Brain microvascular endothelial cell (primary cell): ENCODE data around the gene GLP1R.

ENCODE experiments used
- DNase-seq: peaks from one replicate; pipeline ENCODE4 v3.0.0-alpha.2; 2020
- H3K27ac ChIP-seq: fragments of 250-450 bp; sonication (Bioruptor Pico); 2 replicates; pipeline ENCODE4 v1.5.1; 2020; ENCODE audit warnings: mild to moderate bottlenecking, moderate library complexity
- H3K27me3 ChIP-seq: fragments of 250-450 bp; sonication (Bioruptor Pico); replicated peaks from 2 replicates; pipeline ENCODE4 v1.5.1; 2020; ENCODE audit warnings: mild to moderate bottlenecking
- H3K36me3 ChIP-seq: fragments of 250-450 bp; sonication (Bioruptor Pico); replicated peaks from 2 replicates; pipeline ENCODE4 v1.5.1; 2020; ENCODE audit warnings: mild to moderate bottlenecking
- H3K4me3 ChIP-seq: 2 replicates; pipeline ENCODE4 v1.5.1; 2011; ENCODE audit warnings: low read depth, mild to moderate bottlenecking, control low read depth, low read length, moderate library complexity
- in situ Hi-C: cut with HindIII; loops from 2 replicates; pipeline ENCODE4 v1.10.0; 2017; ENCODE audit warnings: low sequenced_read_pairs, low pct_ligation_motif_present
- TF ChIP-seq, protein P1 (sequence below): IDR thresholded peaks from 2 replicates; pipeline ENCODE4 v1.5.1; 2011; ENCODE audit warnings: low read depth, mild to moderate bottlenecking, moderate library complexity, low read length, control low read depth, inconsistent platforms; ENCODE audit errors: missing control alignments

GLP1R gene

DNA sequence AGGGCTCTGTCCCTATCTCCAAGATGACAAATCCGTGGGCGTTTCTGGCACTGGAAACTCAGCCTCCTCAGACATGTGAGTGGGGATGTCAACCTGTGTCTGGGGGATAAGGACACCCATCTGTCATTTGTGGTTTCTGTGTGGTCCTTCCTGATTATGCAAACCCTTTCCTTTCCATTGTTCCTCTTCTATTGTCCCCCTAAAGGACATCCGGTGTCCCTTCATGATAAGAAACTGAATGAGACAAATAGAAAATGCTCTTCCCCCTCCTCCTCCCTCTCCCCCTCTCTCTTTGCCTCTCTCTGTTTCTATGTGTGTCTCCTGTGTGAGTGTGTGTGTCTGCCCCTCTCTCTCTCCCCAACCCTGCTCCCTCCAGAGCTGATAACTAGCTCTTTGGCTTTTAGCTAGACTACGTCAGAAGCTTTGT is 11.5 kb upstream of the GLP1R start:
- Histone ChIP-seq H3K4me3 (no peak overlapping the region), H3K27ac (no peak overlapping the region), H3K27me3 (peaks cover 3% of the 10 kb centered on the region), H3K36me3 (no peaks in the 10 kb centered on the region)
- TF ChIP-seq, protein P1, sequence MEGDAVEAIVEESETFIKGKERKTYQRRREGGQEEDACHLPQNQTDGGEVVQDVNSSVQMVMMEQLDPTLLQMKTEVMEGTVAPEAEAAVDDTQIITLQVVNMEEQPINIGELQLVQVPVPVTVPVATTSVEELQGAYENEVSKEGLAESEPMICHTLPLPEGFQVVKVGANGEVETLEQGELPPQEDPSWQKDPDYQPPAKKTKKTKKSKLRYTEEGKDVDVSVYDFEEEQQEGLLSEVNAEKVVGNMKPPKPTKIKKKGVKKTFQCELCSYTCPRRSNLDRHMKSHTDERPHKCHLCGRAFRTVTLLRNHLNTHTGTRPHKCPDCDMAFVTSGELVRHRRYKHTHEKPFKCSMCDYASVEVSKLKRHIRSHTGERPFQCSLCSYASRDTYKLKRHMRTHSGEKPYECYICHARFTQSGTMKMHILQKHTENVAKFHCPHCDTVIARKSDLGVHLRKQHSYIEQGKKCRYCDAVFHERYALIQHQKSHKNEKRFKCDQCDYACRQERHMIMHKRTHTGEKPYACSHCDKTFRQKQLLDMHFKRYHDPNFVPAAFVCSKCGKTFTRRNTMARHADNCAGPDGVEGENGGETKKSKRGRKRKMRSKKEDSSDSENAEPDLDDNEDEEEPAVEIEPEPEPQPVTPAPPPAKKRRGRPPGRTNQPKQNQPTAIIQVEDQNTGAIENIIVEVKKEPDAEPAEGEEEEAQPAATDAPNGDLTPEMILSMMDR = no peak
- DNase-seq = no peak
- in situ Hi-C loops = no loop called here

DNA sequence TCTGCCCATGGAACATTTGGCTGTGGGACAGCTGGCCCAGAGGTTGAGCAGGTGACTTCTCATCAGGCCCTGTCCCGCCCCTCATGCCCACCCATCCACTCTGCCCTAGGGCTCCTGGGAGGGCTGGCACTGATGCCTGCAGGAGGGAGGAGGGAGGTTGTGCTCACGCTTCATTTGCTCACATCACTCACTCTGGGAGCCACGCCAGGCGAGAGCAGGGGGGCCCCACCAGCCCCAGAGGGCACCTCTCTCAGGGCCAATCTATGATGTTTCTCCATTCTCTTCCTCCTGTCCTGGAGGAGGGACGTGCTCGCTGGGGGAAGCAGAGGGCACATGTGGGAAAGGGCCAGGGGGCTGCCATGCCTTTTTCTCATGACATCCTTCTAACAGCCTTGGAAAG is 10.9 kb upstream of the GLP1R start:
- H3K36me3 ChIP-seq = no peaks in the 10 kb centered on the region
- TF ChIP-seq, protein P1 = no peak
- in situ Hi-C loops = no loop called here
- H3K4me3 ChIP-seq = no peak overlapping the region
- DNase-seq = no peak
- no peak overlapping the region for H3K27ac ChIP-seq
- H3K27me3 ChIP-seq = peaks cover 3% of the 10 kb centered on the region

- H3K27me3 ChIP-seq = peaks cover 3% of the 10 kb centered on the region
- in situ Hi-C loops = no loop called here
- H3K36me3 ChIP-seq = no peaks in the 10 kb centered on the region
- H3K27ac ChIP-seq = no peak overlapping the region
- no peak for DNase-seq
- TF ChIP-seq, protein P1 = no peak
- H3K4me3 ChIP-seq = no peak overlapping the region
These were observed 8.4 kb upstream of the GLP1R start for GRCh38 chr6:39040080-39040673.

GRCh38 chr6:39041072-39041471 is 7.5 kb upstream of the GLP1R start:
- Histone ChIP-seq H3K36me3 (no peaks in the 10 kb centered on the region), H3K27ac (no peak overlapping the region), H3K27me3 (no peaks in the 10 kb centered on the region), H3K4me3 (no peak overlapping the region)
- in situ Hi-C loops = no loop called here
- TF ChIP-seq, protein P1 = no peak
- DNase-seq = no peak

- no peak overlapping the region for H3K27ac ChIP-seq
- DNase-seq = no peak
- in situ Hi-C loops = no loop called here
- peaks cover 15% of the 10 kb centered on the region for H3K27me3 ChIP-seq
- TF ChIP-seq, protein P1 = no peak
- no peaks in the 10 kb centered on the region for H3K36me3 ChIP-seq
- H3K4me3 ChIP-seq = no peak overlapping the region
These were observed 4.8 kb upstream of the GLP1R start for GRCh38 chr6:39043776-39044175.

GRCh38 chr6:39044181-39044580 is 4.4 kb upstream of the GLP1R start:
- TF ChIP-seq, protein P1 = no peak
- in situ Hi-C loops = no loop called here
- Histone ChIP-seq H3K4me3 (no peak overlapping the region), H3K27me3 (peaks cover 19% of the 10 kb centered on the region), H3K36me3 (no peaks in the 10 kb centered on the region), H3K27ac (no peak overlapping the region)
- no peak for DNase-seq
